ENCODE measurements around the gene ZNF100. TPM values are rescaled to one million over a fixed set of nuclear protein-coding genes. Genes with fewer than 3 reads are reported as not detected.

The ZNF100 gene
- 2.6 and 8.3 TPM in 2 replicates for total RNA-seq

DNA sequence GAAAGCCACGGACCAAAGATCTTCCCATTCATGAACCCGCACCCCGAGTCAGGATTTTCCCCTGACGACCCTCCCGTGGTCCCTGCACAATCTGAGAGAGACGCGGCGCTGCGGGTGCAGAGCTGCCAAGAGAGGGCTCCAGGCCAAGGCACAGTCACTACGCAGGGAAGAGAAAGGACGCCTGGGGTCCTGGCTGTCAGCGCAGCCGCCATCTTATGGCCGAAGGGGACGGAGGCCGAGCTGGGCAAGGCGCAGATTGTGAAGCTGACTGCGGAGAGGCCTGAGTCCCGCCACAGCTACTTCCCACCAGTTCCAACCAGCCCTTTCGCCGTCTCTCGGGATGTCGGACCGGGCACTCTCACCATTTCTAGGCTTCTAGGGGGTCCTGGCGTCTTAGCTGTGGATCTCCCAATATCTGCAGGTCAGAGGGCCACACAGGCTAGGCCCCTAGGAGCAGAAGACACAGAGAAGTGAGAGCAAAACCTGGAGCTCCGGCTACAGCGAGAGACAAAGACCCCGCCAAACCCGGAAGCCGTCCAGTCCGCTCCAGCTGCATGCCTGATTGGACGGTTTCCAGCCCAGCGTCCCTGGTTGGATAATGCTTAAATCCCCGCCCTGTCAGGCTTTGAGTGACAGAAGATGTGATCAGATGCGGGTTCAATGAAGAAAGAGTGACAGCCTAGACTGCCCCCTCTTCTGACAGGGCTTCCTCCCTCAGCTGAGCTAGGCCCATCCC, at the start of gene ZNF100:
ZNF100 (minus strand) TSS at position 515 of the 736 bp plus-strand sequence; CDS start at position 365, 150 bp downstream.

Other genes with a start within 250 kb of the ZNF100 start
- gene ZNF43, start 68.6 kb upstream of the ZNF100 start, total RNA-seq, result 5.8 and 18.8 TPM in 2 replicates
- 0.06 and 0.16 TPM in 2 replicates for gene ZNF208, start 243.4 kb upstream of the ZNF100 start, total RNA-seq

Measured in bladder microvascular endothelial cell (primary cell).